ENCODE measurements around the gene GRIK1.

GRIK1 gene

GRCh38 chr21:29664615-29665014 is 275.2 kb downstream of the GRIK1 start:
- DNase-seq: no peak

- DNase-seq: no peak
Measured at GRCh38 chr21:29661672-29662442, 277.9 kb downstream of the GRIK1 start.

GRCh38 chr21:29660047-29660720 is 279.6 kb downstream of the GRIK1 start:
- no peak for DNase-seq

- no peak for DNase-seq
Measured at GRCh38 chr21:29658934-29659203, 280.9 kb downstream of the GRIK1 start.

GRCh38 chr21:29658177-29658933 is 281.4 kb downstream of the GRIK1 start:
- no peak for DNase-seq

- DNase-seq: no peak
Measured at GRCh38 chr21:29657240-29657989, 282.4 kb downstream of the GRIK1 start.

GRCh38 chr21:29656504-29657239 is 283.1 kb downstream of the GRIK1 start:
- DNase-seq: peak; percentile 81 to 87

- DNase-seq: no peak
Measured at GRCh38 chr21:29655577-29655976, 284.2 kb downstream of the GRIK1 start.

- DNase-seq: no peak
Measured at GRCh38 chr21:29654855-29655254, 284.9 kb downstream of the GRIK1 start.

GRCh38 chr21:29654203-29654602 is 285.6 kb downstream of the GRIK1 start:
- no peak for DNase-seq

GRCh38 chr21:29650523-29651022 is 289.2 kb downstream of the GRIK1 start:
- DNase-seq: no peak

GRCh38 chr21:29649406-29649814 is 290.4 kb downstream of the GRIK1 start:
- DNase-seq: peak; percentile 24 to 52

GRCh38 chr21:29648710-29649240 is 291.0 kb downstream of the GRIK1 start:
- no peak for DNase-seq

GRCh38 chr21:29647353-29647781 is 292.4 kb downstream of the GRIK1 start:
- peak in 1 of 2 donors; percentile 26 for DNase-seq

GRCh38 chr21:29645666-29646553 is 293.9 kb downstream of the GRIK1 start:
- DNase-seq: no peak

- no peak for DNase-seq
Measured at GRCh38 chr21:29643289-29643688, 296.5 kb downstream of the GRIK1 start.

- no peak for DNase-seq
Measured at GRCh38 chr21:29642551-29643245, 297.1 kb downstream of the GRIK1 start.

GRCh38 chr21:29641635-29642550 is 297.9 kb downstream of the GRIK1 start:
- DNase-seq: no peak

Measured in inflammatory macrophage (primary cell).